ENCODE results near the gene TMEM260. TPM values are rescaled to one million over a fixed set of nuclear protein-coding genes. Genes with fewer than 3 reads are reported as not detected.
"Not testable (repeated sequence)": the region's sequence is repeated elsewhere in the genome, so short reads cannot be mapped to it uniquely, and the experiment has no call there.

TMEM260 gene
- total RNA-seq, 3 donors from 2014 or later, result 6.8 to 10.1 (median 8.8) TPM

- Mint-ChIP-seq H3K4me1 (ENCODE audit: low read depth) (peaks cover 46% of the 10 kb centered on the region), H3K9me3 (no peaks in the 10 kb centered on the region), H3K27me3 (ENCODE audit: low read depth) (no peaks in the 10 kb centered on the region), H3K4me3 (peak overlapping the region; percentile 91), H3K36me3 (ENCODE audit: insufficient read depth) (peaks cover 5% of the 10 kb centered on the region)
- ATAC-seq, result no peak
- no peak for DNase-seq
These were observed 1.6 kb downstream of the TMEM260 start for GRCh38 chr14:56581041-56581727.

- peaks cover 39% of the 10 kb centered on the region for H3K4me1 Mint-ChIP-seq (ENCODE audit: low read depth)
- H3K36me3 Mint-ChIP-seq (ENCODE audit: insufficient read depth), result peaks cover 9% of the 10 kb centered on the region
- H3K4me3 Mint-ChIP-seq, result no peak overlapping the region
- no peak for ATAC-seq
- no peaks in the 10 kb centered on the region for H3K27me3 Mint-ChIP-seq (ENCODE audit: low read depth)
- no peak for DNase-seq
- no peaks in the 10 kb centered on the region for H3K9me3 Mint-ChIP-seq
These were observed 6.0 kb downstream of the TMEM260 start for GRCh38 chr14:56585461-56586084.

GRCh38 chr14:56587701-56588100 is 8.1 kb downstream of the TMEM260 start:
- Mint-ChIP-seq H3K36me3 (ENCODE audit: insufficient read depth) (peaks cover 7% of the 10 kb centered on the region), H3K9me3 (no peaks in the 10 kb centered on the region)
- no peak for ATAC-seq

GRCh38 chr14:56590535-56590960 is 10.9 kb downstream of the TMEM260 start:
- ATAC-seq, result no peak
- H3K4me1 Mint-ChIP-seq (ENCODE audit: low read depth), result no peaks in the 10 kb centered on the region
- DNase-seq, result no peak
- H3K36me3 Mint-ChIP-seq (ENCODE audit: insufficient read depth), result peaks cover 16% of the 10 kb centered on the region
- H3K27me3 Mint-ChIP-seq (ENCODE audit: low read depth), result no peaks in the 10 kb centered on the region
- H3K9me3 Mint-ChIP-seq, result no peaks in the 10 kb centered on the region
- no peak overlapping the region for H3K4me3 Mint-ChIP-seq

More at GRCh38 chr14:56587701-56588100, 8.1 kb downstream of the TMEM260 start:
- no peak for DNase-seq
- H3K27me3 Mint-ChIP-seq (ENCODE audit: low read depth), result no peaks in the 10 kb centered on the region
- H3K4me1 Mint-ChIP-seq (ENCODE audit: low read depth), result peaks cover 21% of the 10 kb centered on the region
- no peak overlapping the region for H3K4me3 Mint-ChIP-seq

- Mint-ChIP-seq H3K4me3 (no peak overlapping the region), H3K27me3 (ENCODE audit: low read depth) (no peaks in the 10 kb centered on the region), H3K9me3 (no peaks in the 10 kb centered on the region), H3K4me1 (ENCODE audit: low read depth) (no peaks in the 10 kb centered on the region), H3K36me3 (ENCODE audit: insufficient read depth) (peaks cover 19% of the 10 kb centered on the region)
- DNase-seq, result no peak
- ATAC-seq, result no peak
These were observed 13.3 kb downstream of the TMEM260 start for GRCh38 chr14:56592746-56593544.

- DNase-seq (no peak), ATAC-seq (no peak)
- H3K4me1 Mint-ChIP-seq (ENCODE audit: low read depth), result peaks cover 2% of the 10 kb centered on the region
- H3K9me3 Mint-ChIP-seq, result no peaks in the 10 kb centered on the region
- no peaks in the 10 kb centered on the region for H3K27me3 Mint-ChIP-seq (ENCODE audit: low read depth)
- H3K4me3 Mint-ChIP-seq, result no peak overlapping the region
- peaks cover 31% of the 10 kb centered on the region for H3K36me3 Mint-ChIP-seq (ENCODE audit: insufficient read depth)
These were observed 14.8 kb downstream of the TMEM260 start for GRCh38 chr14:56594428-56594827.

GRCh38 chr14:56598519-56598918 is 18.9 kb downstream of the TMEM260 start:
- Mint-ChIP-seq H3K4me1 (ENCODE audit: low read depth) (peaks cover 2% of the 10 kb centered on the region), H3K9me3 (no peaks in the 10 kb centered on the region), H3K36me3 (ENCODE audit: insufficient read depth) (peaks cover 35% of the 10 kb centered on the region), H3K27me3 (ENCODE audit: low read depth) (no peaks in the 10 kb centered on the region), H3K4me3 (no peak overlapping the region)
- ATAC-seq (no peak), DNase-seq (no peak)

GRCh38 chr14:56603648-56604047 is 24.1 kb downstream of the TMEM260 start:
- Mint-ChIP-seq H3K4me3 (no peak overlapping the region), H3K27me3 (ENCODE audit: low read depth) (no peaks in the 10 kb centered on the region), H3K4me1 (ENCODE audit: low read depth) (peaks cover 2% of the 10 kb centered on the region), H3K9me3 (no peaks in the 10 kb centered on the region), H3K36me3 (ENCODE audit: insufficient read depth) (peaks cover 37% of the 10 kb centered on the region)
- ATAC-seq (no peak), DNase-seq (no peak)

DNA sequence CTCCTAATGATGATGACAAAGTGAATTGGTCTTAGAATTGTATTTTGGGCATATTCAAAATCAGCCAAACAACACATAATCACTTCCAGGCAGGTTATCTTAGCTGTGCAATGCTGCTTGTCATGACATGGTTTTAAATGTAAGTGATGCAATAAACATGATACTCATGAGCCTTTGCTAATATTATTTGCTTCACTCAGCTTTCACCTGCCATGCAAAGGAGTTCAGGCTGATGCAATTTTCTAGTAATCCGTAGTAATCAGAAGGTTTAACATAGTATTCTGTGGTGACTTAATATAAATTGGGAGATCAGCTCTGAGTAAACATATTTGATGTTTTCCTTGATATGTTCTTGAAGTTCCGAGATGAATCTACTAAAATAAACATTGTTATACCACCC is 29.1 kb downstream of the TMEM260 start:
- DNase-seq, result no peak
- Mint-ChIP-seq H3K27me3 (ENCODE audit: low read depth) (no peaks in the 10 kb centered on the region), H3K4me1 (ENCODE audit: low read depth) (no peaks in the 10 kb centered on the region), H3K36me3 (ENCODE audit: insufficient read depth) (peaks cover 39% of the 10 kb centered on the region), H3K9me3 (peaks cover 4% of the 10 kb centered on the region), H3K4me3 (no peak overlapping the region)
- ATAC-seq, result no peak

DNA sequence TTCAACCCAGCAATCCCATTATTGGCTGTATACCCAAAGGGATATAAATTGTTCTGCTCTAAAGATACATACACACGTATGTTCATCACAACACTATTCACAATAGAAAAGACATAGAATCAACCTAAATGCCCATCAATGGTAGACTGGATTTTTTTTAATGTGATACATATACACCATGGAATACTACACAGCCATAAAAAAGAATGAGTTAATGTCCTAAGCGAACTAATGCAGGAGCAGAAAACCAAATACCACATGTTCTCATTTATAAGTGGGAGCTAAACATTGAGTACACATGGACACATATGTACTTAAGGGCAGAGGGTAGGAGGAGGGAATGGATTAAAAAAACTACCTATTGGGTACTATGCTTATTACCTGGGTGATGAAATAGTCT is 32.1 kb downstream of the TMEM260 start:
- DNase-seq; H3K27me3 Mint-ChIP-seq (ENCODE audit: low read depth); ATAC-seq; H3K4me1 Mint-ChIP-seq (ENCODE audit: low read depth); H3K4me3 Mint-ChIP-seq; H3K9me3 Mint-ChIP-seq: not testable (repeated sequence)
- peaks cover 41% of the 10 kb centered on the region for H3K36me3 Mint-ChIP-seq (ENCODE audit: insufficient read depth)

DNA sequence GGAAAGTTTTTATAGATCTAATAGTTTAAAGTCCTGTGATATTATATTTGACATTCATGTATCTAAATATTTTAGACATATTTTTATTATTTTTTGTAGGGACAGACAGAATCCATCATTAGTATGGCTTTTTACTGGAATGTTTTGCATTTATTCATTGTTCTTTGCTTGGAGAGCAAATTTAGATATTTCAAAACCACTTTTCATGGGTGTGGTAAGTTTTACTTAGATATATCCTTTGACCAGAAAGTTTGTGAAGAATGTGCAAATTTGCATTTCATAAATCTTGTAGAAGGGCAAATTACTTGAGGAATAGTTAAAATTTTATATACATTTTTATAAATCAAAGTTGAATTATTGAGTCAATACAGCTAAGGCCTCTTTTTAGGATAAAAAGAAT is 37.5 kb downstream of the TMEM260 start:
- H3K4me3 Mint-ChIP-seq, result no peak overlapping the region
- no peak for DNase-seq
- ATAC-seq, result no peak
- no peaks in the 10 kb centered on the region for H3K9me3 Mint-ChIP-seq
- no peaks in the 10 kb centered on the region for H3K4me1 Mint-ChIP-seq (ENCODE audit: low read depth)
- peaks cover 47% of the 10 kb centered on the region for H3K36me3 Mint-ChIP-seq (ENCODE audit: insufficient read depth)
- no peaks in the 10 kb centered on the region for H3K27me3 Mint-ChIP-seq (ENCODE audit: low read depth)

DNA sequence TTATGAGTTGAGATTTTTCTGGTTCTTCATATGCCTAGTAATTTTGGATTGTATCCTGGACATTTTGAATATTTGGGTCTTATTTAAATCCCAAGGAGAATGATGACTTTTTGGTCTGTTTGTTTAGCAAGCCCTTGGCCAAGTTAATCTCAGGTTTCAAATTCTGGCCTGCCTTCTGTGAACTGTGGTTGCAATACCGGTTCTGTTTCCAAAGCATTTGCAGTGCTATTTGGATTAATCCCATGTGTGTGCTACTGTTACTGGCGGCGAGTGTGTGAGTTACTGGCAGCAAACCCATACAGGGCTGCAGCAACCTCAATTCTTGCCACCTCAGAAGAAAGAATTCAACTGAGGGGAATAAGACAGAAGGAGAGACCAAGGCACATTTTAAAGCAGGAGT is 51.1 kb downstream of the TMEM260 start:
- ATAC-seq (no peak), DNase-seq (no peak)
- peaks cover 72% of the 10 kb centered on the region for H3K36me3 Mint-ChIP-seq (ENCODE audit: insufficient read depth)
- no peaks in the 10 kb centered on the region for H3K4me1 Mint-ChIP-seq (ENCODE audit: low read depth)
- H3K4me3 Mint-ChIP-seq, result no peak overlapping the region
- no peaks in the 10 kb centered on the region for H3K27me3 Mint-ChIP-seq (ENCODE audit: low read depth)
- H3K9me3 Mint-ChIP-seq, result peaks cover 20% of the 10 kb centered on the region

DNA sequence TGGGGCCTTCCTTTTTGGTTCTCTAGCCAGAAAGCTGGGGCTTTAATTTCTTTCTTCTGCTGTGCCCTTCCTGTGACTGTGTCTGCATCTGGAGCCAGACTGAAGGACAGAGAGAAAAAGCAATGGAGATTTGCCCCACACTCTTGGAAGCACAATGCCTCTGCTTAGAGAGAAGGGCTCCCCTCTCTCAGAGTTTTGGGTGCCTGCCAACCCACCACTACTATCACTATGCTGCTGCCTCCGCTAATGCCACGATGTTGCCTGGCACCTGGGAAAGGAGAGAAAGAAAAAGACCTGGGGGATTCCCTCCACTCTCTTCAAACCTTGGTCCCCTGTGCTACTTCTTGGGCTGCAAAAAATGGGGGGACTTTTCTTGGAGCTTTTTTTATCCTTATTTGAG is 52.6 kb downstream of the TMEM260 start:
- Mint-ChIP-seq H3K4me3 (no peak overlapping the region), H3K9me3 (peaks cover 20% of the 10 kb centered on the region), H3K36me3 (ENCODE audit: insufficient read depth) (peaks cover 74% of the 10 kb centered on the region), H3K27me3 (ENCODE audit: low read depth) (no peaks in the 10 kb centered on the region), H3K4me1 (ENCODE audit: low read depth) (no peaks in the 10 kb centered on the region)
- no peak for DNase-seq
- no peak for ATAC-seq

DNA sequence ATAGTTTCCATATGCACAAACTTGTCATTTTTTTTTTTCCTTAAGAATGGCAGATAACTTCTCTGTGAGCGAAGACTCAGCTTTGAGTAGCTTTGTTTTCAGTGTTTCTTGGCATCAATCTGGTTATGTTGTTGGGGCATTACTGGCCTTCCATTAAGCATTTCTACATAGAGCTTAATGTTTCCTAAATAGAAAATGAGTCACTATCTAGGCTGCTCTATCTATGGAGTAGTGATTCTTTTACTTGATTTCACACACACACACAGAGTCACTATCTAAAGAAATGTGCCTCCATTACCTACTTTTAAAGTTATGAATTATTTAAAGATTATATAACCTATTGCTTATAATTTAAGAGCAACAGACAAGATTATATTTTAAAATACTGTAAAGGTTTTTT is 53.9 kb downstream of the TMEM260 start:
- no peaks in the 10 kb centered on the region for H3K27me3 Mint-ChIP-seq (ENCODE audit: low read depth)
- ATAC-seq (no peak), DNase-seq (no peak)
- H3K36me3 Mint-ChIP-seq (ENCODE audit: insufficient read depth), result peaks cover 73% of the 10 kb centered on the region
- no peak overlapping the region for H3K4me3 Mint-ChIP-seq
- H3K9me3 Mint-ChIP-seq, result peaks cover 12% of the 10 kb centered on the region
- H3K4me1 Mint-ChIP-seq (ENCODE audit: low read depth), result no peaks in the 10 kb centered on the region

All from activated T-cell treated with anti-CD3 and anti-CD28 coated beads, Interleukin-2, amount 50 U/mL, for 4 hours (primary cell).